HepG2 (cell line): ENCODE results near the gene B4GALT3. TPM values are rescaled to one million over a fixed set of nuclear protein-coding genes. Genes with fewer than 3 reads are reported as not detected.

Experiments used
- ATF4 ChIP-seq, 2 experiments: fragments of 450-650 bp in 1 of 2; sonication (generic) in 1 of 2; formaldehyde crosslinking; IDR thresholded peaks; 2 replicates each; pipeline versions ENCODE4 v1.5.0 to v1.8.0; 2020 to 2022; ENCODE audit warnings: mild to moderate bottlenecking in 1 of 2, missing genetic modification reagents in 1 of 2
- BCL3 ChIP-seq: sonication (generic); formaldehyde crosslinking; IDR thresholded peaks from 2 replicates; pipeline ENCODE4 v1.5.1; 2020; ENCODE audit warnings: mild to moderate bottlenecking, missing genetic modification reagents, moderate library complexity
- CEBPB ChIP-seq: IDR thresholded peaks from 2 replicates; pipeline ENCODE4 v1.6.1; 2011; ENCODE audit warnings: low read depth, low read length, improper control_type of control experiment, borderline replicate concordance
- CERS6 ChIP-seq: sonication (generic); formaldehyde crosslinking; IDR thresholded peaks from 2 replicates; pipeline ENCODE4 v1.5.0; 2020; ENCODE audit warnings: missing genetic modification reagents
- CTCF ChIP-seq: sonication (generic); formaldehyde crosslinking; IDR thresholded peaks from 2 replicates; pipeline ENCODE4 v1.5.0; 2020; ENCODE audit warnings: mild to moderate bottlenecking, missing genetic modification reagents, moderate library complexity
- FIP1L1 ChIP-seq: fragments of 200-400 bp; formaldehyde crosslinking; IDR thresholded peaks from 2 replicates; pipeline ENCODE4 v1.6.1; 2018; ENCODE audit warnings: low read depth, mild to moderate bottlenecking, low read length, moderate library complexity, borderline replicate concordance; ENCODE audit not compliant: insufficient read depth
- HHEX ChIP-seq: IDR thresholded peaks from 2 replicates; pipeline ENCODE4 v1.6.1; 2016; ENCODE audit warnings: control low read depth
- ISX ChIP-seq: sonication (generic); formaldehyde crosslinking; conservative IDR thresholded peaks from 2 replicates; pipeline ENCODE4 v1.5.0; 2020; ENCODE audit warnings: missing genetic modification reagents
- NR2F6 ChIP-seq, 2 experiments: IDR thresholded peaks; 2 replicates each; pipeline ENCODE4 v1.6.1; 2016; ENCODE audit warnings: antibody characterized with exemption in 1 of 2, mild to moderate bottlenecking in 1 of 2
- PAWR ChIP-seq: sonication (generic); formaldehyde crosslinking; IDR thresholded peaks from 2 replicates; pipeline ENCODE4 v1.4.0; 2020; ENCODE audit warnings: missing genetic modification reagents, mild to moderate bottlenecking, borderline replicate concordance
- POLR2AphosphoS5 ChIP-seq: IDR thresholded peaks from 2 replicates; pipeline ENCODE4 v1.6.1; 2012; ENCODE audit warnings: low read depth, low read length
- SKI ChIP-seq: fragments of 450-650 bp; IDR thresholded peaks from one replicate; pipeline ENCODE4 v1.6.1; 2018; ENCODE audit warnings: mild to moderate bottlenecking; ENCODE audit not compliant: partially characterized antibody
- SMAD1 ChIP-seq: sonication (generic); formaldehyde crosslinking; IDR thresholded peaks from 2 replicates; pipeline ENCODE4 v1.4.0; 2020; ENCODE audit warnings: missing genetic modification reagents, low read depth, mild to moderate bottlenecking, borderline replicate concordance
- ZBTB42 ChIP-seq: sonication (generic); formaldehyde crosslinking; IDR thresholded peaks from 2 replicates; pipeline ENCODE4 v1.5.0; 2020; ENCODE audit warnings: mild to moderate bottlenecking, missing genetic modification reagents
- ZBTB43 ChIP-seq: sonication (generic); formaldehyde crosslinking; conservative IDR thresholded peaks from 2 replicates; pipeline ENCODE4 v1.4.0; 2020; ENCODE audit warnings: missing genetic modification reagents
- ZNF124 ChIP-seq: sonication (generic); formaldehyde crosslinking; IDR thresholded peaks from 2 replicates; pipeline ENCODE4 v1.4.0; 2020; ENCODE audit warnings: missing genetic modification reagents
- ZNF24 ChIP-seq: fragments of 450-650 bp; IDR thresholded peaks from 2 replicates; pipeline ENCODE4 v1.6.1; 2017; ENCODE audit warnings: antibody characterized with exemption, mild to moderate bottlenecking
- polyA plus RNA-seq, 8 experiments: library from polyadenylated mRNA; depleted of rRNA in 3 of 8; stranded (reverse) in 7 of 8; unstranded in 1 of 8; fragments of >200 nt; fragmentation: Illumina TruSeq in 4 of 8; extraction: Trizol in 4 of 8; gene quantifications; 2 replicates each; pipeline versions ENCODE4 v1.2.1 to v1.2.3, GENCODE V29; 2011 to 2016; ENCODE audit warnings: low read depth in 4 of 8, missing spikeins in 1 of 8, mixed read lengths in 1 of 8; ENCODE audit not compliant: insufficient read depth in 1 of 8
- total RNA-seq, 5 experiments: library from RNA; depleted of rRNA; stranded (reverse); fragments of >200 nt; fragmentation: Illumina TruSeq; extraction: Trizol; gene quantifications; 2 replicates each; pipeline ENCODE4 v1.2.3, GENCODE V29; 2016; ENCODE audit warnings: low read depth in 1 of 5
- TF ChIP-seq, protein P1 (sequence below): sonication (generic); formaldehyde crosslinking; IDR thresholded peaks from 2 replicates; pipeline ENCODE4 v1.4.0; 2020; ENCODE audit warnings: mild to moderate bottlenecking, missing genetic modification reagents

B4GALT3 gene
- total and polyA plus RNA-seq, 2 of the 13 experiments (the other 11 are each of a cell fraction or from before 2014, with no cell fraction given): 35.6 to 40.4 TPM

DNA sequence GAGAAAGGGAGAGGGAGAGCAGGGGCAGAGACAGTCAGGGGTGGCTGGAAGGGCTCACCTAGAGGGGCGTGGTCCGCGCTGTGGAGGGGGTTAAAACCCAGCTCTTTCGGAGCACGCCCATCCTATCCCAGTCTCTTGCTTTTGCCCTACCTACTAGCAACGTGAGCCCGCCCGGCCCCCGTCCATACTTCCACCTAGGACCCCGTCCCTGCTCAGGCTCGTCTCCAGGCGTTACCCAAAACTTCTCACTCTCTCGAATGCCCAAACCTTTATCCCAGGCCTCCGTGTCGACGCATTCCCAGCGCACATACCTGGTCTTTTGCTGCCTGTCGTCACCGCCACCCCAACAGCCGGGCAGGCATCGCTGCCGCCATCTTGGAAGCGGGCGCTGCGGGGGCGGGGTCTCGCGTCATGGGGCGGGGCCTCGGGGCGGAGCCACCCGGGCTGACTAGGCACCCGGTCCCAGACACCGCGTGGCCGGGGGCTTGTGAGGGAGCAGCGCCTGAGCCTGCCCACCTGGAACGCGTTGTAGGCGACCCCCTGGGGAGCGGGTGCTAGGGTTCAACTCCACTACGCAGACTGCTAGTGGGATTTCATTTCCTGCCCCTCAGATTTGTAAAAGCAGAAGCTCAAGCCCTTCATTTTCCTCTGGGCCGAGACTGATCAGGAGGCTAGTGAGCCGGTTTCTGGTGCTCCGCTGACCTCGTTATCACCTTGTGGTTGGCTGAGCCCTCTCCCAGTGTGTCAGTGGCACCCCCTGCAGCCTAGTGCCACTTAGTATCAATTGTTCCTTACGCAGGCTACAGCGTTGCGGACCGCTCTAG lies at the start of gene B4GALT3 (continued):
- TF ChIP-seq CERS6 (CRISPR knock-in tag) (no peak), ATF4 (CRISPR knock-in tag; IDR thresholded peaks at IDR 0.05) (peak in 1 of 2 experiments; percentile 68; a peak in 2 of 4 replicates), ZNF24 (no peak; the same call in 1 of the 2 replicates), BCL3 (0 out of 2 replicates have a peak, but pooled peaks have one; percentile 50), ZNF124 (CRISPR knock-in tag) (0 out of 2 replicates have a peak, but pooled peaks have one; percentile 76), CEBPB (no peak), NR2F6 (IDR thresholded peaks at IDR 0.05) (no peak; the same call in none of the 2 replicates), NR2F6 (CRISPR knock-in tag; IDR thresholded peaks at IDR 0.05) (peak; percentile 71), CTCF (CRISPR knock-in tag) (peak; percentile 78), ZBTB43 (CRISPR knock-in tag) (0 out of 2 replicates have a peak, but pooled peaks have one; percentile 45), SKI (peak; percentile 60), FIP1L1 (no peak), HHEX (CRISPR knock-in tag) (no peak), POLR2AphosphoS5 (peak; percentile 98), SMAD1 (CRISPR knock-in tag) (no peak), ZBTB42 (CRISPR knock-in tag) (no peak; the same call in 1 of the 2 replicates), PAWR (peak; percentile 95; the same call in 1 of the 2 replicates), ISX (CRISPR knock-in tag) (no peak)
- TF ChIP-seq, protein P1, sequence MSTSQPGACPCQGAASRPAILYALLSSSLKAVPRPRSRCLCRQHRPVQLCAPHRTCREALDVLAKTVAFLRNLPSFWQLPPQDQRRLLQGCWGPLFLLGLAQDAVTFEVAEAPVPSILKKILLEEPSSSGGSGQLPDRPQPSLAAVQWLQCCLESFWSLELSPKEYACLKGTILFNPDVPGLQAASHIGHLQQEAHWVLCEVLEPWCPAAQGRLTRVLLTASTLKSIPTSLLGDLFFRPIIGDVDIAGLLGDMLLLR (CRISPR knock-in tag): peak; percentile 85; the same call in 1 of the 2 replicates
